ENCODE results near the gene FAXC. TPM values are rescaled to one million over a fixed set of nuclear protein-coding genes. Genes with fewer than 3 reads are reported as not detected.

Gene FAXC
- total and polyA plus RNA-seq, 2 of the 13 experiments (the other 11 are each of a cell fraction or from before 2014, with no cell fraction given): 0.11 to 0.63 TPM

GRCh38 chr6:99331531-99331930 lies 17.9 kb downstream of the FAXC start:
- FAIRE-seq (no peak), ATAC-seq (no peak), DNase-seq (ENCODE audit: low spot score) (no peak)
- no peak overlapping the region for H3K27ac ChIP-seq (ENCODE audit: extremely low read length, insufficient read depth, low read length)
- peaks cover 5% of the 10 kb centered on the region; the same call in 1 of the 2 replicates for H3K4me1 ChIP-seq (ENCODE audit: insufficient read depth, low read length)
- BruUV-seq (replicated peaks): no TSS peak
- no peaks in the 10 kb centered on the region for H3K9me3 ChIP-seq (ENCODE audit: low read length)
- H3K36me3 ChIP-seq (replicated peaks in 1 of 2; ENCODE audit: control insufficient read depth in 1 of 2, insufficient read depth in 2 of 2, low read length in 2 of 2): no peaks in the 10 kb centered on the region
- in situ Hi-C loops (cut with HindIII; ENCODE audit: extremely low pct_ligation_motif_present, low pct_unique_long_range_greater_than_20kb): loop anchor here (25.0 kb wide), 1 partner anchor 481 kb away; no protein-coding TSS in a partner anchor
- ChIA-PET POLR2A (interaction anchor here (2.8 kb wide), 1 partner anchor 94 kb away, joined by 11 read pairs; the partner anchor contains the start of gene PNISR), CTCF (ENCODE audit: low intra/inter-chr PET ratio, low total read pairs) (no interaction called here)
- no peak overlapping the region for H2AFZ ChIP-seq (ENCODE audit: low read length)
- no peak overlapping the region for H3K4me3 ChIP-seq (replicated peaks in 1 of 3; ENCODE audit: insufficient read depth in 1 of 3, low read depth in 2 of 3, low read length in 3 of 3)
- intact Hi-C loops (cut with micrococcal nuclease; ENCODE audit: unreplicated experiment): loop anchor here (5.0 kb wide), 2 partner anchors 61 to 491 kb away; partner anchors contain the start of gene COQ3
- H4K20me1 ChIP-seq (ENCODE audit: insufficient read depth, low read length): no peaks in the 10 kb centered on the region
- TF ChIP-seq ZFP37 (CRISPR knock-in tag; IDR thresholded peaks at IDR 0.05; ENCODE audit: borderline replicate concordance) (no peak), ZNF550 (CRISPR knock-in tag; IDR thresholded peaks at IDR 0.05; ENCODE audit: borderline replicate concordance) (no peak), CBX5 (CRISPR knock-in tag; IDR thresholded peaks at IDR 0.05; ENCODE audit: borderline replicate concordance) (no peak), ZNF337 (CRISPR knock-in tag; IDR thresholded peaks at IDR 0.05; ENCODE audit: borderline replicate concordance, low read depth) (no peak), RXRA (CRISPR knock-in tag; IDR thresholded peaks at IDR 0.05) (no peak), NONO (IDR thresholded peaks at IDR 0.05) (no peak), NONO (CRISPR knock-in tag; conservative IDR thresholded peaks at IDR 0.05) (no peak), FOXP4 (CRISPR knock-in tag; IDR thresholded peaks at IDR 0.05) (no peak), NFYC (CRISPR knock-in tag; IDR thresholded peaks at IDR 0.05) (no peak), ELF1 (CRISPR knock-in tag; IDR thresholded peaks at IDR 0.05) (no peak), U2AF1 (optimal IDR thresholded peaks at IDR 0.05; ENCODE audit: low read depth, low read length) (no peak)
- TF ChIP-seq, protein P1, sequence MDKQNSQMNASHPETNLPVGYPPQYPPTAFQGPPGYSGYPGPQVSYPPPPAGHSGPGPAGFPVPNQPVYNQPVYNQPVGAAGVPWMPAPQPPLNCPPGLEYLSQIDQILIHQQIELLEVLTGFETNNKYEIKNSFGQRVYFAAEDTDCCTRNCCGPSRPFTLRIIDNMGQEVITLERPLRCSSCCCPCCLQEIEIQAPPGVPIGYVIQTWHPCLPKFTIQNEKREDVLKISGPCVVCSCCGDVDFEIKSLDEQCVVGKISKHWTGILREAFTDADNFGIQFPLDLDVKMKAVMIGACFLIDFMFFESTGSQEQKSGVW (CRISPR knock-in tag; IDR thresholded peaks at IDR 0.05; ENCODE audit: borderline replicate concordance): no peak
- 32% methylated on average over 3 of the region's 3 CpGs for WGBS (ENCODE audit: low lambda C conversion rate)
- H3K79me2 ChIP-seq (ENCODE audit: insufficient read depth, low read length): no peaks in the 10 kb centered on the region
- H3K4me2 ChIP-seq (ENCODE audit: low read depth, low read length): no peak overlapping the region
- no peak overlapping the region for H3K9ac ChIP-seq (ENCODE audit: insufficient read depth, low read depth, low read length)
- no peaks in the 10 kb centered on the region for H3K27me3 ChIP-seq (ENCODE audit: control insufficient read depth in 1 of 2, insufficient read depth in 2 of 2, low read length in 2 of 2)
